ENCODE measurements around the gene ACACA.

ACACA gene

GRCh38 chr17:37301288-37301687 lies 105.3 kb downstream of the ACACA start (continued):
- TF ChIP-seq PRDM10 (tag by site-specific recombination; IDR thresholded peaks at IDR 0.05) (0 out of 2 replicates have a peak, but pooled peaks have one; percentile 20), ZNF585B (tag by site-specific recombination; IDR thresholded peaks at IDR 0.05) (no peak), ZNF362 (tag by site-specific recombination; IDR thresholded peaks at IDR 0.05) (no peak), ZNF311 (tag by site-specific recombination; IDR thresholded peaks at IDR 0.05; ENCODE audit: borderline replicate concordance) (no peak), ZNF292 (tag by site-specific recombination; IDR thresholded peaks at IDR 0.05; ENCODE audit: borderline replicate concordance, low read depth) (no peak), OSR2 (tag by site-specific recombination; IDR thresholded peaks at IDR 0.05) (no peak), REST (tag by site-specific recombination; IDR thresholded peaks at IDR 0.05) (no peak), ZNF639 (tag by site-specific recombination; IDR thresholded peaks at IDR 0.05) (no peak), SP2 (tag by site-specific recombination; IDR thresholded peaks at IDR 0.05) (no peak), ZNF792 (tag by site-specific recombination; IDR thresholded peaks at IDR 0.05) (no peak), GFI1B (tag by site-specific recombination; IDR thresholded peaks at IDR 0.05) (no peak), ZNF23 (tag by site-specific recombination; IDR thresholded peaks at IDR 0.05; ENCODE audit: borderline replicate concordance) (no peak), ZNF302 (tag by site-specific recombination; IDR thresholded peaks at IDR 0.05; ENCODE audit: low read depth) (no peak), ZNF626 (tag by site-specific recombination; IDR thresholded peaks at IDR 0.05) (no peak), ZNF350 (tag by site-specific recombination; IDR thresholded peaks at IDR 0.05) (no peak), ZNF112 (tag by site-specific recombination; IDR thresholded peaks at IDR 0.05) (no peak), SCRT1 (tag by site-specific recombination; IDR thresholded peaks at IDR 0.05; ENCODE audit: borderline replicate concordance) (no peak), ZFP37 (tag by site-specific recombination; IDR thresholded peaks at IDR 0.05) (0 out of 2 replicates have a peak, but pooled peaks have one; percentile 59), PRDM1 (tag by site-specific recombination; IDR thresholded peaks at IDR 0.05) (no peak), ZNF274 (IDR thresholded peaks at IDR 0.05; ENCODE audit: low read length) (no peak), ZNF274 (tag by site-specific recombination; IDR thresholded peaks at IDR 0.05; ENCODE audit: borderline replicate concordance) (no peak)

Measured in HEK293 (cell line).